Caco-2 (cell line): Measurements from ENCODE around the gene AGPS. TPM values are rescaled to one million over a fixed set of nuclear protein-coding genes. Genes with fewer than 3 reads are reported as not detected.

ENCODE experiments used
- BruUV-seq: library from RNA; stranded (reverse); fragments of 400-500 nt; replicated peaks from 2 replicates; lab custom pipeline; 2021; lab: Mats Ljungman, UMichigan
- CTCF ChIA-PET: fragments of 300-600 bp; sonication (Branson Sonifier 250); formaldehyde crosslinking; loops from one replicate; lab custom pipeline; 2022; ENCODE audit warnings: antibody characterized with exemption; lab: Charles Lee
- POLR2A ChIA-PET: fragments of 300-600 bp; sonication (Branson Sonifier 250); formaldehyde crosslinking; loops from one replicate; lab custom pipeline; 2022; ENCODE audit warnings: antibody characterized with exemption; lab: Charles Lee
- DNase-seq, 2 experiments: peaks; one replicate each; pipeline versions ENCODE4 v3.0.0 to v3.0.0-alpha.2; 2020 to 2022
- H3K27me3 ChIP-seq: replicated peaks from 2 replicates; pipeline ENCODE4 v1.6.0; 2011; ENCODE audit warnings: low read length; ENCODE audit not compliant: control insufficient read depth, insufficient read depth
- H3K36me3 ChIP-seq: 2 replicates; pipeline ENCODE4 v1.5.1; 2011; ENCODE audit warnings: low read length; ENCODE audit not compliant: control insufficient read depth, insufficient read depth
- H3K4me1 ChIP-seq: fragments of 250-450 bp; sonication (Bioruptor Pico); 2 replicates; pipeline ENCODE4 v1.5.1; 2020; ENCODE audit warnings: mild to moderate bottlenecking
- H3K4me3 ChIP-seq: 2 replicates; pipeline ENCODE4 v1.5.1; 2011; ENCODE audit warnings: low read depth, mild to moderate bottlenecking, control low read depth, low read length
- H3K9me3 ChIP-seq: fragments of 250-450 bp; sonication (Bioruptor Pico); 2 replicates; pipeline ENCODE4 v1.5.1; 2020; ENCODE audit warnings: mild to moderate bottlenecking, moderate library complexity
- H3K27ac Mint-ChIP-seq: one replicate; pipeline ENCODE4 v1.8.0; 2022; ENCODE audit warnings: mixed read lengths; ENCODE audit not compliant: unreplicated experiment
- H3K27me3 Mint-ChIP-seq: one replicate; pipeline ENCODE4 v1.8.0; 2022; ENCODE audit warnings: mixed read lengths; ENCODE audit not compliant: insufficient read depth, unreplicated experiment
- H3K36me3 Mint-ChIP-seq: one replicate; pipeline ENCODE4 v1.8.0; 2022; ENCODE audit warnings: mild to moderate bottlenecking, mixed read lengths; ENCODE audit not compliant: insufficient read depth, unreplicated experiment
- H3K4me1 Mint-ChIP-seq: one replicate; pipeline ENCODE4 v1.8.0; 2022; ENCODE audit warnings: low read depth, mixed read lengths; ENCODE audit not compliant: unreplicated experiment
- H3K4me3 Mint-ChIP-seq: one replicate; pipeline ENCODE4 v1.8.0; 2022; ENCODE audit warnings: mild to moderate bottlenecking, moderate library complexity, mixed read lengths; ENCODE audit not compliant: unreplicated experiment
- H3K9me3 Mint-ChIP-seq: one replicate; pipeline ENCODE4 v1.8.0; 2022; ENCODE audit warnings: mixed read lengths; ENCODE audit not compliant: unreplicated experiment
- CTCF ChIP-seq, 2 experiments: fragments of 200-600 bp in 1 of 2; IDR thresholded peaks; 1 replicate in 1 of 2; 2 replicates in 1 of 2; pipeline versions ENCODE4 v1.5.1 to v1.8.0; 2011 to 2022; ENCODE audit warnings: antibody characterized with exemption in 1 of 2, control low read depth in 1 of 2, inconsistent platforms in 1 of 2, low read depth in 1 of 2, low read length in 1 of 2, mild to moderate bottlenecking in 1 of 2, moderate library complexity in 1 of 2; ENCODE audit not compliant: insufficient read depth in 1 of 2, severe bottlenecking in 1 of 2, unreplicated experiment in 1 of 2
- intact Hi-C: fragments of 100-400 bp; cut with micrococcal nuclease; formaldehyde crosslinking; loops from one replicate; pipeline ENCODE4 v1.10.0; 2022; ENCODE audit not compliant: unreplicated experiment
- total RNA-seq: library from RNA; stranded (reverse); gene quantifications from 2 replicates; pipeline ENCODE4 v1.2.3, GENCODE V29; 2022

Gene AGPS
- total RNA-seq, 1 experiment from 2014 or later = 105 TPM

GRCh38 chr2:177460973-177461585, 68.5 kb downstream of the AGPS start:
- H3K36me3 ChIP-seq = peaks cover 7% of the 10 kb centered on the region
- no peaks in the 10 kb centered on the region for H3K27me3 Mint-ChIP-seq
- TF ChIP-seq CTCF (IDR thresholded peaks at IDR 0.05; ENCODE audit: insufficient read depth in 1 of 2, low read depth in 1 of 2, low read length in 1 of 2, severe bottlenecking in 1 of 2, unreplicated experiment in 1 of 2) = no peak
- H3K4me1 ChIP-seq = no peaks in the 10 kb centered on the region
- BruUV-seq = no TSS peak
- H3K4me3 ChIP-seq = no peak overlapping the region
- peaks cover 13% of the 10 kb centered on the region for H3K9me3 Mint-ChIP-seq
- no peak for DNase-seq
- ChIA-PET CTCF (interaction anchor here (0.6 kb wide), 1 partner anchor 824 kb away, joined by 4 read pairs; no protein-coding TSS in a partner anchor), POLR2A (no interaction called here)
- no peaks in the 10 kb centered on the region for H3K27me3 ChIP-seq
- peaks cover 70% of the 10 kb centered on the region for H3K36me3 Mint-ChIP-seq
- peak overlapping the region; percentile 30 for H3K27ac Mint-ChIP-seq
- H3K4me1 Mint-ChIP-seq = no peaks in the 10 kb centered on the region
- intact Hi-C loops = no loop called here
- H3K4me3 Mint-ChIP-seq = no peak overlapping the region
- peaks cover 12% of the 10 kb centered on the region; the same call in 1 of the 2 replicates for H3K9me3 ChIP-seq

- no peak for TF ChIP-seq CTCF (IDR thresholded peaks at IDR 0.05; ENCODE audit: insufficient read depth in 1 of 2, low read depth in 1 of 2, low read length in 1 of 2, severe bottlenecking in 1 of 2, unreplicated experiment in 1 of 2)
- no peak overlapping the region for H3K4me3 Mint-ChIP-seq
- H3K4me1 ChIP-seq = no peaks in the 10 kb centered on the region
- H3K27ac Mint-ChIP-seq = no peak overlapping the region
- H3K4me1 Mint-ChIP-seq = no peaks in the 10 kb centered on the region
- BruUV-seq = no TSS peak
- H3K27me3 ChIP-seq = no peaks in the 10 kb centered on the region
- POLR2A ChIA-PET = no interaction called here
- H3K4me3 ChIP-seq = no peak overlapping the region
- H3K27me3 Mint-ChIP-seq = no peaks in the 10 kb centered on the region
- H3K36me3 ChIP-seq = peaks cover 8% of the 10 kb centered on the region
- no peak for DNase-seq
- peaks cover 54% of the 10 kb centered on the region for H3K36me3 Mint-ChIP-seq
- H3K9me3 ChIP-seq = peaks cover 12% of the 10 kb centered on the region; the same call in 1 of the 2 replicates
- intact Hi-C loops = no loop called here
- CTCF ChIA-PET = no interaction called here
- peaks cover 2% of the 10 kb centered on the region for H3K9me3 Mint-ChIP-seq
Observed at GRCh38 chr2:177464549-177464948, 72.0 kb downstream of the AGPS start.

GRCh38 chr2:177465400-177466138, 73.0 kb downstream of the AGPS start:
- H3K27me3 Mint-ChIP-seq = no peaks in the 10 kb centered on the region
- BruUV-seq = no TSS peak
- Histone ChIP-seq H3K36me3 (peaks cover 8% of the 10 kb centered on the region), H3K4me1 (no peaks in the 10 kb centered on the region), H3K27me3 (no peaks in the 10 kb centered on the region), H3K4me3 (no peak overlapping the region), H3K9me3 (peaks cover 12% of the 10 kb centered on the region; the same call in 1 of the 2 replicates)
- ChIA-PET CTCF (no interaction called here), POLR2A (no interaction called here)
- TF ChIP-seq CTCF (IDR thresholded peaks at IDR 0.05; ENCODE audit: insufficient read depth in 1 of 2, low read depth in 1 of 2, low read length in 1 of 2, severe bottlenecking in 1 of 2, unreplicated experiment in 1 of 2) = no peak
- DNase-seq = no peak
- H3K27ac Mint-ChIP-seq = no peak overlapping the region
- intact Hi-C loops = no loop called here
- H3K4me1 Mint-ChIP-seq = no peaks in the 10 kb centered on the region
- peaks cover 12% of the 10 kb centered on the region for H3K9me3 Mint-ChIP-seq
- H3K4me3 Mint-ChIP-seq = no peak overlapping the region
- peaks cover 58% of the 10 kb centered on the region for H3K36me3 Mint-ChIP-seq
